Endothelial cell (in vitro differentiated cells): ENCODE measurements around the gene KCMF1. TPM values are rescaled to one million over a fixed set of nuclear protein-coding genes. Genes with fewer than 3 reads are reported as not detected.

Experiments
- DNase-seq: peaks from one replicate; pipeline ENCODE4 v3.0.0; 2021; ENCODE audit warnings: low spot score
- H3K27ac Mint-ChIP-seq: one replicate; pipeline ENCODE4 v1.8.0; 2021; ENCODE audit warnings: mixed read lengths, inconsistent platforms; ENCODE audit not compliant: unreplicated experiment
- H3K27me3 Mint-ChIP-seq: one replicate; pipeline ENCODE4 v1.8.0; 2021; ENCODE audit warnings: mild to moderate bottlenecking, moderate library complexity, mixed read lengths, inconsistent platforms; ENCODE audit not compliant: unreplicated experiment
- H3K36me3 Mint-ChIP-seq: one replicate; pipeline ENCODE4 v1.8.0; 2021; ENCODE audit warnings: mild to moderate bottlenecking, low read depth, mixed read lengths, inconsistent platforms; ENCODE audit not compliant: unreplicated experiment
- H3K4me1 Mint-ChIP-seq: one replicate; pipeline ENCODE4 v1.8.0; 2021; ENCODE audit warnings: mild to moderate bottlenecking, mixed read lengths, inconsistent platforms; ENCODE audit not compliant: unreplicated experiment
- H3K4me3 Mint-ChIP-seq: one replicate; pipeline ENCODE4 v1.8.0; 2021; ENCODE audit warnings: mild to moderate bottlenecking, mixed read lengths, inconsistent platforms; ENCODE audit not compliant: unreplicated experiment
- H3K9me3 Mint-ChIP-seq: one replicate; pipeline ENCODE4 v1.8.0; 2021; ENCODE audit warnings: mixed read lengths, inconsistent platforms; ENCODE audit not compliant: unreplicated experiment
- total RNA-seq: library from RNA; stranded (reverse); fragmentation: NEBNext Ultra II Directional; extraction: Animal tissue kit (Norgen Biotek cat#: 25700); gene quantifications from one replicate; pipeline ENCODE4 v1.2.1, GENCODE V29; 2021; ENCODE audit not compliant: unreplicated experiment
- TF ChIP-seq, protein P1 (sequence below): fragments of 200-600 bp; sonication (generic); IDR thresholded peaks from one replicate; pipeline ENCODE4 v1.5.0; 2021; ENCODE audit warnings: antibody characterized with exemption; ENCODE audit not compliant: unreplicated experiment

KCMF1 gene
- total RNA-seq, 1 donor from 2014 or later, result 84.6 TPM

GRCh38 chr2:85012431-85012830, 41.5 kb downstream of the KCMF1 start:
- Mint-ChIP-seq H3K36me3 (peaks cover 21% of the 10 kb centered on the region), H3K9me3 (no peaks in the 10 kb centered on the region), H3K4me1 (peaks cover 48% of the 10 kb centered on the region), H3K27ac (peak overlapping the region; percentile 8), H3K4me3 (no peak overlapping the region), H3K27me3 (peaks cover 4% of the 10 kb centered on the region)
- DNase-seq, result no peak
- TF ChIP-seq, protein P1, sequence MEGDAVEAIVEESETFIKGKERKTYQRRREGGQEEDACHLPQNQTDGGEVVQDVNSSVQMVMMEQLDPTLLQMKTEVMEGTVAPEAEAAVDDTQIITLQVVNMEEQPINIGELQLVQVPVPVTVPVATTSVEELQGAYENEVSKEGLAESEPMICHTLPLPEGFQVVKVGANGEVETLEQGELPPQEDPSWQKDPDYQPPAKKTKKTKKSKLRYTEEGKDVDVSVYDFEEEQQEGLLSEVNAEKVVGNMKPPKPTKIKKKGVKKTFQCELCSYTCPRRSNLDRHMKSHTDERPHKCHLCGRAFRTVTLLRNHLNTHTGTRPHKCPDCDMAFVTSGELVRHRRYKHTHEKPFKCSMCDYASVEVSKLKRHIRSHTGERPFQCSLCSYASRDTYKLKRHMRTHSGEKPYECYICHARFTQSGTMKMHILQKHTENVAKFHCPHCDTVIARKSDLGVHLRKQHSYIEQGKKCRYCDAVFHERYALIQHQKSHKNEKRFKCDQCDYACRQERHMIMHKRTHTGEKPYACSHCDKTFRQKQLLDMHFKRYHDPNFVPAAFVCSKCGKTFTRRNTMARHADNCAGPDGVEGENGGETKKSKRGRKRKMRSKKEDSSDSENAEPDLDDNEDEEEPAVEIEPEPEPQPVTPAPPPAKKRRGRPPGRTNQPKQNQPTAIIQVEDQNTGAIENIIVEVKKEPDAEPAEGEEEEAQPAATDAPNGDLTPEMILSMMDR, result no peak

- DNase-seq, result no peak
- H3K36me3 Mint-ChIP-seq, result peaks cover 19% of the 10 kb centered on the region
- no peaks in the 10 kb centered on the region for H3K9me3 Mint-ChIP-seq
- no peak overlapping the region for H3K4me3 Mint-ChIP-seq
- H3K4me1 Mint-ChIP-seq, result peaks cover 51% of the 10 kb centered on the region
- TF ChIP-seq, protein P1, result no peak
- H3K27ac Mint-ChIP-seq, result peak overlapping the region; percentile 8
- H3K27me3 Mint-ChIP-seq, result peaks cover 4% of the 10 kb centered on the region
These were observed 41.9 kb downstream of the KCMF1 start for GRCh38 chr2:85012855-85013254.

- Mint-ChIP-seq H3K36me3 (peaks cover 8% of the 10 kb centered on the region), H3K27me3 (peaks cover 4% of the 10 kb centered on the region), H3K4me1 (peaks cover 46% of the 10 kb centered on the region), H3K9me3 (no peaks in the 10 kb centered on the region), H3K4me3 (no peak overlapping the region), H3K27ac (no peak overlapping the region)
- TF ChIP-seq, protein P1, result peak; percentile 43
- DNase-seq, result no peak
These were observed 44.8 kb downstream of the KCMF1 start for GRCh38 chr2:85015653-85016360.

DNA sequence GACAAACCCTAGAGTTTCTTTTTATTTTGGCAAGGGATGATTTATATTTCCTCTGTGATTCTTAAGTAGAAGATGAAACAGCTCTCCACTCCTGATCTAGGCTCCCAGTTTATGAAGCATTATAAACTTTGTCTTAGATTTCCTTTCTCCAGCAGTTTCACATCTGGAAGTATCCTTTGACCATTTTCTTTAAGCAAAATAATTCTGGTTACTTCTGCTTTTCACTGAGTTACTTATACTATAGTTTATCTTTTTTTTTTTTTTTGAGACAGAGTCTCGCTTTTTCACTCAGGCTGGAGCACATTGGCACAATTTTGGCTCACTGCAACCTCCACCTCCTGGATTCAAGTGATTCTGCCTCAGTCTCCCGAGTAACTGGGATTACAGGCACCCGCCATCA, 45.5 kb downstream of the KCMF1 start:
- Mint-ChIP-seq H3K27me3 (peaks cover 4% of the 10 kb centered on the region), H3K4me3 (no peak overlapping the region), H3K36me3 (peaks cover 14% of the 10 kb centered on the region), H3K4me1 (peaks cover 40% of the 10 kb centered on the region), H3K9me3 (no peaks in the 10 kb centered on the region), H3K27ac (no peak overlapping the region)
- no peak for DNase-seq
- TF ChIP-seq, protein P1, result no peak

DNA sequence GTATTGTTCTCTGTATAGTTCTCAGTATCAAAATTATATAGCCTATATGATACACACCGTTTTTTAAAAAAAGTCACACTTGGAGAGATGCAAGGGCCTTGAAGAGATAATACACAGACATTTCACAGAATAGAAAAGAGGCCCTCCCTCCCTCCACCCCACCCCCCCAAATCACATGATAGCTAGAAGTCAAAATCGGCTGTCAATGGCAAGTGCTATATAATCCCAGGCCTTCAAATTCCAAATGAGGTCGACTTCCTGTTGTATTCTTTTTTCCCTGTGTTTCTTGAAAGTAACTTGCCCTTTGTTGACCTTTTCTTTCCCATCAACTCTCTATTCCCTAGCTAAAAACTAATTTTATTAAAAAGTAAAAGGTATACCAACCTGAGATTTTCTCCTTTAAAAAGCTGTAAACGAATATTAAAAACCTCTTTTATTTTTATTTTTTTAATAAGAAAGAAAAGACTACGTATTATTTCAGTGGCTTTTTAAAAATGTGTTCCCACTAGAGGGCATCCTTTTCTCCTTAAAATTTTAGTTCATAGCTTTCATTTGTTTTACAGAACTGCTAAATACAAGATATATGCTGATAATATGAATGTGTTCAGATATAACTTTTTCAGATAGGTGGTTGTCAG, 46.6 kb downstream of the KCMF1 start:
- peak overlapping the region; percentile 83 for H3K27ac Mint-ChIP-seq
- H3K9me3 Mint-ChIP-seq, result no peaks in the 10 kb centered on the region
- peaks cover 4% of the 10 kb centered on the region for H3K27me3 Mint-ChIP-seq
- no peak for DNase-seq
- H3K4me1 Mint-ChIP-seq, result peaks cover 31% of the 10 kb centered on the region
- H3K4me3 Mint-ChIP-seq, result peak overlapping the region; percentile 42
- peaks cover 11% of the 10 kb centered on the region for H3K36me3 Mint-ChIP-seq
- TF ChIP-seq, protein P1, result peak; percentile 62
